DMS 273 (cell line): ENCODE results near the gene CELF5.

Source experiments
- DNase-seq: peaks from one replicate; lab custom pipeline; 2025; ENCODE audit not compliant: unreplicated experiment; lab: John Stamatoyannopoulos, UW

The CELF5 gene

GRCh38 chr19:3224346-3225168 lies at the start of gene CELF5:
Gene CELF5 (plus strand): TSS chr19:3224661. CDS start chr19:3224740, 79 bp downstream.
- DNase-seq: peak; percentile 88

GRCh38 chr19:3175781-3176714 lies 48.4 kb upstream of the CELF5 start:
- peak; percentile 70 for DNase-seq

GRCh38 chr19:3176715-3177501 lies 47.6 kb upstream of the CELF5 start:
- no peak for DNase-seq

GRCh38 chr19:3178377-3178972 lies 46.0 kb upstream of the CELF5 start, which contains the start of gene S1PR4:
Gene S1PR4 (plus strand): TSS chr19:3178769. CDS start chr19:3178793, 24 bp downstream.
- DNase-seq: no peak

GRCh38 chr19:3178973-3179738 lies 45.3 kb upstream of the CELF5 start:
- DNase-seq: no peak

GRCh38 chr19:3179739-3180293 lies 44.6 kb upstream of the CELF5 start:
- DNase-seq: no peak

GRCh38 chr19:3183721-3184641 lies 40.5 kb upstream of the CELF5 start:
- no peak for DNase-seq

- peak; percentile 90 for DNase-seq
Measured at GRCh38 chr19:3184847-3185460, 39.5 kb upstream of the CELF5 start.

GRCh38 chr19:3185461-3186159 lies 38.9 kb upstream of the CELF5 start, which contains the start of gene NCLN:
Gene NCLN (plus strand): TSS chr19:3185930. CDS start chr19:3186031, 101 bp downstream.
- peak; percentile 97 for DNase-seq

- DNase-seq: peak; percentile 63
Measured at GRCh38 chr19:3186160-3186688, 38.2 kb upstream of the CELF5 start.

GRCh38 chr19:3186891-3187661 lies 37.4 kb upstream of the CELF5 start:
- DNase-seq: no peak

- DNase-seq: no peak
Measured at GRCh38 chr19:3187662-3188511, 36.6 kb upstream of the CELF5 start.

GRCh38 chr19:3188627-3189596 lies 35.5 kb upstream of the CELF5 start:
- no peak for DNase-seq
